Activated T-helper 1 cell treated with anti-CD3 and anti-CD28 coated beads, Interleukin-12 subunit alpha, Interleukin-12 subunit beta, Interleukin-2, Interleukin-4 antibody, amounts not matched to agents 30 ng/mL and 10 ng/mL and 1 ng/mL, durations not matched to agents 14 hours and 24 hours and 36 hours (primary cell): ENCODE results near the gene USB1. TPM values are rescaled to one million over a fixed set of nuclear protein-coding genes. Genes with fewer than 3 reads are reported as not detected.

Source experiments
- DNase-seq: peaks from one replicate; pipeline ENCODE4 v3.0.0; 2021; ENCODE audit warnings: low spot score
- H3K27ac Mint-ChIP-seq: one replicate; pipeline ENCODE4 v1.8.0; 2021; ENCODE audit warnings: mild to moderate bottlenecking, mixed read lengths
- H3K27me3 Mint-ChIP-seq: one replicate; pipeline ENCODE4 v1.8.0; 2022; ENCODE audit warnings: mild to moderate bottlenecking, moderate library complexity, mixed read lengths; ENCODE audit not compliant: insufficient read depth
- H3K36me3 Mint-ChIP-seq: one replicate; pipeline ENCODE4 v1.8.0; 2021; ENCODE audit warnings: low read depth, mixed read lengths
- H3K4me1 Mint-ChIP-seq: one replicate; pipeline ENCODE4 v1.8.0; 2021; ENCODE audit warnings: low read depth, mixed read lengths
- H3K4me3 Mint-ChIP-seq: one replicate; pipeline ENCODE4 v1.8.0; 2021; ENCODE audit warnings: mild to moderate bottlenecking, moderate library complexity, mixed read lengths
- H3K9me3 Mint-ChIP-seq: one replicate; pipeline ENCODE4 v1.8.0; 2021; ENCODE audit warnings: mixed read lengths
- intact Hi-C: fragments of 100-400 bp; cut with micrococcal nuclease; formaldehyde crosslinking; loops from one replicate; pipeline ENCODE4 v1.15.1; 2024
- total RNA-seq: library from RNA; stranded (reverse); gene quantifications from 2 replicates; pipeline ENCODE4 v1.2.3, GENCODE V29; 2022

Gene USB1
- total RNA-seq, 1 donor from 2014 or later: 60.8 TPM

GRCh38 chr16:58027916-58028455 lies 26.8 kb downstream of the USB1 start:
- Mint-ChIP-seq H3K27ac (no peak overlapping the region), H3K4me1 (peaks cover 8% of the 10 kb centered on the region), H3K4me3 (peak overlapping the region; percentile 67), H3K36me3 (no peaks in the 10 kb centered on the region), H3K27me3 (peaks cover 28% of the 10 kb centered on the region), H3K9me3 (no peaks in the 10 kb centered on the region)
- DNase-seq: no peak
- intact Hi-C loops: no loop called here

GRCh38 chr16:58028541-58029070 lies 27.4 kb downstream of the USB1 start:
- no peaks in the 10 kb centered on the region for H3K9me3 Mint-ChIP-seq
- peaks cover 27% of the 10 kb centered on the region for H3K27me3 Mint-ChIP-seq
- intact Hi-C loops: no loop called here
- no peaks in the 10 kb centered on the region for H3K36me3 Mint-ChIP-seq
- H3K4me3 Mint-ChIP-seq: no peak overlapping the region
- DNase-seq: no peak
- peaks cover 8% of the 10 kb centered on the region for H3K4me1 Mint-ChIP-seq
- H3K27ac Mint-ChIP-seq: no peak overlapping the region

GRCh38 chr16:58029410-58029809 lies 28.2 kb downstream of the USB1 start:
- DNase-seq: no peak
- Mint-ChIP-seq H3K4me1 (peaks cover 8% of the 10 kb centered on the region), H3K27me3 (peaks cover 20% of the 10 kb centered on the region), H3K9me3 (no peaks in the 10 kb centered on the region), H3K36me3 (no peaks in the 10 kb centered on the region), H3K4me3 (no peak overlapping the region), H3K27ac (no peak overlapping the region)
- intact Hi-C loops: no loop called here

- H3K36me3 Mint-ChIP-seq: no peaks in the 10 kb centered on the region
- H3K27me3 Mint-ChIP-seq: peaks cover 13% of the 10 kb centered on the region
- H3K4me1 Mint-ChIP-seq: no peaks in the 10 kb centered on the region
- intact Hi-C loops: no loop called here
- H3K27ac Mint-ChIP-seq: no peak overlapping the region
- DNase-seq: no peak
- H3K4me3 Mint-ChIP-seq: no peak overlapping the region
- H3K9me3 Mint-ChIP-seq: no peaks in the 10 kb centered on the region
Observed at GRCh38 chr16:58030136-58030840, 29.1 kb downstream of the USB1 start.

GRCh38 chr16:58031016-58031800 lies 30.0 kb downstream of the USB1 start:
- intact Hi-C loops: no loop called here
- Mint-ChIP-seq H3K27me3 (peaks cover 13% of the 10 kb centered on the region), H3K27ac (no peak overlapping the region), H3K9me3 (no peaks in the 10 kb centered on the region), H3K36me3 (no peaks in the 10 kb centered on the region), H3K4me1 (no peaks in the 10 kb centered on the region), H3K4me3 (no peak overlapping the region)
- no peak for DNase-seq

- Mint-ChIP-seq H3K27me3 (peaks cover 12% of the 10 kb centered on the region), H3K36me3 (no peaks in the 10 kb centered on the region), H3K9me3 (no peaks in the 10 kb centered on the region), H3K4me3 (no peak overlapping the region), H3K27ac (no peak overlapping the region), H3K4me1 (no peaks in the 10 kb centered on the region)
- no peak for DNase-seq
- intact Hi-C loops: no loop called here
Observed at GRCh38 chr16:58032710-58033293, 31.6 kb downstream of the USB1 start.

GRCh38 chr16:58034128-58034685 lies 33.0 kb downstream of the USB1 start:
- no peak for DNase-seq
- intact Hi-C loops: no loop called here
- Mint-ChIP-seq H3K27ac (no peak overlapping the region), H3K27me3 (peaks cover 4% of the 10 kb centered on the region), H3K36me3 (no peaks in the 10 kb centered on the region), H3K9me3 (no peaks in the 10 kb centered on the region), H3K4me1 (no peaks in the 10 kb centered on the region), H3K4me3 (no peak overlapping the region)

- DNase-seq: no peak
- H3K9me3 Mint-ChIP-seq: no peaks in the 10 kb centered on the region
- no peaks in the 10 kb centered on the region for H3K4me1 Mint-ChIP-seq
- H3K4me3 Mint-ChIP-seq: no peak overlapping the region
- H3K27me3 Mint-ChIP-seq: peaks cover 3% of the 10 kb centered on the region
- H3K36me3 Mint-ChIP-seq: no peaks in the 10 kb centered on the region
- intact Hi-C loops: no loop called here
- no peak overlapping the region for H3K27ac Mint-ChIP-seq
Observed at GRCh38 chr16:58034774-58035173, 33.6 kb downstream of the USB1 start.

- H3K4me1 Mint-ChIP-seq: no peaks in the 10 kb centered on the region
- peaks cover 2% of the 10 kb centered on the region for H3K27me3 Mint-ChIP-seq
- intact Hi-C loops: no loop called here
Observed at GRCh38 chr16:58035356-58036170, 34.4 kb downstream of the USB1 start.

GRCh38 chr16:58036943-58037342 lies 35.7 kb downstream of the USB1 start:
- no peaks in the 10 kb centered on the region for H3K4me1 Mint-ChIP-seq
- no peak overlapping the region for H3K4me3 Mint-ChIP-seq
- H3K9me3 Mint-ChIP-seq: no peaks in the 10 kb centered on the region
- no peak overlapping the region for H3K27ac Mint-ChIP-seq
- H3K27me3 Mint-ChIP-seq: peaks cover 2% of the 10 kb centered on the region
- intact Hi-C loops: no loop called here
- no peak for DNase-seq
- H3K36me3 Mint-ChIP-seq: no peaks in the 10 kb centered on the region

More at GRCh38 chr16:58035356-58036170, 34.4 kb downstream of the USB1 start:
- H3K9me3 Mint-ChIP-seq: no peaks in the 10 kb centered on the region
- H3K4me3 Mint-ChIP-seq: no peak overlapping the region
- no peaks in the 10 kb centered on the region for H3K36me3 Mint-ChIP-seq
- DNase-seq: no peak
- no peak overlapping the region for H3K27ac Mint-ChIP-seq

- peaks cover 2% of the 10 kb centered on the region for H3K27me3 Mint-ChIP-seq
- intact Hi-C loops: no loop called here
- no peak overlapping the region for H3K4me3 Mint-ChIP-seq
- no peaks in the 10 kb centered on the region for H3K36me3 Mint-ChIP-seq
- H3K4me1 Mint-ChIP-seq: no peaks in the 10 kb centered on the region
- H3K9me3 Mint-ChIP-seq: no peaks in the 10 kb centered on the region
- H3K27ac Mint-ChIP-seq: no peak overlapping the region
- no peak for DNase-seq
Observed at GRCh38 chr16:58037365-58038057, 36.3 kb downstream of the USB1 start.
